KMS-11 (cell line): ENCODE results near the gene NUDT14.

ENCODE experiments used
- H2AFZ ChIP-seq: fragments of 200-600 bp; sonication (generic); 2 replicates; pipeline ENCODE4 v1.6.1; 2016; ENCODE audit warnings: antibody characterized with exemption, mixed run types, low read depth
- H3K27ac ChIP-seq: fragments of 200-600 bp; sonication (generic); 2 replicates; pipeline ENCODE4 v1.6.1; 2016; ENCODE audit warnings: mild to moderate bottlenecking, mixed run types
- H3K27me3 ChIP-seq: fragments of 200-600 bp; sonication (generic); 2 replicates; pipeline ENCODE4 v1.6.1; 2017; ENCODE audit warnings: mild to moderate bottlenecking, low read depth, mixed run types, moderate library complexity; ENCODE audit not compliant: insufficient read depth
- H3K36me3 ChIP-seq: fragments of 200-600 bp; sonication (generic); 2 replicates; pipeline ENCODE4 v1.6.1; 2017; ENCODE audit warnings: mild to moderate bottlenecking, mixed run types; ENCODE audit not compliant: insufficient read depth
- H3K4me1 ChIP-seq: fragments of 200-600 bp; sonication (generic); 2 replicates; pipeline ENCODE4 v1.6.1; 2016; ENCODE audit warnings: mild to moderate bottlenecking, low read depth, mixed run types; ENCODE audit not compliant: poor library complexity, severe bottlenecking
- H3K4me2 ChIP-seq: fragments of 200-600 bp; sonication (generic); 2 replicates; pipeline ENCODE4 v1.7.0; 2016; ENCODE audit warnings: mild to moderate bottlenecking, mixed run types
- H3K4me3 ChIP-seq: fragments of 200-600 bp; sonication (generic); IDR thresholded peaks from 2 replicates; pipeline ENCODE4 v1.6.1; 2017; ENCODE audit warnings: low read depth, low read length, mixed read lengths; ENCODE audit not compliant: insufficient read depth
- H3K79me2 ChIP-seq: fragments of 200-600 bp; sonication (generic); 2 replicates; pipeline ENCODE4 v1.6.1; 2016; ENCODE audit warnings: low read depth, mixed run types; ENCODE audit not compliant: insufficient read depth
- H3K9ac ChIP-seq: fragments of 200-600 bp; sonication (generic); 2 replicates; pipeline ENCODE4 v1.6.1; 2016; ENCODE audit warnings: mild to moderate bottlenecking, mixed run types
- H4K20me1 ChIP-seq: fragments of 200-600 bp; sonication (generic); 2 replicates; pipeline ENCODE4 v1.6.1; 2016; ENCODE audit warnings: mild to moderate bottlenecking, mixed run types; ENCODE audit not compliant: insufficient read depth
- TF ChIP-seq, protein P1 (sequence below): fragments of 200-600 bp; sonication (generic); conservative IDR thresholded peaks from 2 replicates; pipeline ENCODE4 v1.6.1; 2017; ENCODE audit warnings: low read depth, mild to moderate bottlenecking, antibody characterized with exemption, low read length, moderate library complexity, mixed read lengths

NUDT14 gene

DNA sequence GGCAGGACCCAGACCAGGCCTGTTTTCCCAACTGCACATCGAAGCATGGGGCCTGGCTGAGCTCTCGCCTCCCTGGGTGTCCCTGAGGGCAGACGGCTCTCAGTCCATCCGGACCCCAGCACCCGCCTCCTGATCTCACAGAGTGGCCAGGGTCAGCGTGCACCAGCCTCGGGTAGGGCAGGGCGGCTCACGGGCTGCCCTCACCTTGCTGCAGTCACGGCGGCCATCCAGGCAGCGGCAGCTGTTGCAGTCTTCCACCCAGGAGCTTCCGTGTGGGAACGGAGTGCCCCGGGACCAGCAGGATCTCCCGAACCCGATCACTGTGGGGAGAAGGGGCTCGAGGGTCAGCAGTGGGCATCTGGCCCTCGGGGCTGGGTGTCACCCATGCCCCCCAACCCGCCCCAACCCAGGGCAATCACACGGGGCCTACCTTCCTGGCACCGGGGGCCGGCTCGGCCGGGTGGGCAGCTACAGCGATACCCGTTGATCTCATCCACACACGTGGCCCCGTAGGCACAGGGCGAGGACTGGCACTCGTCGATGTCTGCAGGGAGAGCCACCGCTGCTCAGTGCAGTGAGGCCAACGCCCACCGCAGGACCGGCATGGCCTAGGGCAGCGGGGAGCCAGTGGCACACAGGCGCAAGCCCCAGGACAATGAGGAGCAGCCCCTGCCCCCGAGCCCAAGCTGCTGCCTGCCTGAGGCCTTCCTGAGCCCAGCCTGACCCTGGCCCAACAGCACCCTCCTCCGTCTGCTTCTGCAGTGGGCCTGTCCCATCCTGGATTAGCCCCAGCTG lies 34.7 kb downstream of the NUDT14 start:
- Histone ChIP-seq H3K4me2 (no peak overlapping the region), H3K27me3 (no peaks in the 10 kb centered on the region), H3K36me3 (no peaks in the 10 kb centered on the region), H3K27ac (no peak overlapping the region), H3K79me2 (no peaks in the 10 kb centered on the region), H3K9ac (no peak overlapping the region), H3K4me1 (no peaks in the 10 kb centered on the region), H2AFZ (no peak overlapping the region), H3K4me3 (no peak overlapping the region), H4K20me1 (no peaks in the 10 kb centered on the region)
- TF ChIP-seq, protein P1, sequence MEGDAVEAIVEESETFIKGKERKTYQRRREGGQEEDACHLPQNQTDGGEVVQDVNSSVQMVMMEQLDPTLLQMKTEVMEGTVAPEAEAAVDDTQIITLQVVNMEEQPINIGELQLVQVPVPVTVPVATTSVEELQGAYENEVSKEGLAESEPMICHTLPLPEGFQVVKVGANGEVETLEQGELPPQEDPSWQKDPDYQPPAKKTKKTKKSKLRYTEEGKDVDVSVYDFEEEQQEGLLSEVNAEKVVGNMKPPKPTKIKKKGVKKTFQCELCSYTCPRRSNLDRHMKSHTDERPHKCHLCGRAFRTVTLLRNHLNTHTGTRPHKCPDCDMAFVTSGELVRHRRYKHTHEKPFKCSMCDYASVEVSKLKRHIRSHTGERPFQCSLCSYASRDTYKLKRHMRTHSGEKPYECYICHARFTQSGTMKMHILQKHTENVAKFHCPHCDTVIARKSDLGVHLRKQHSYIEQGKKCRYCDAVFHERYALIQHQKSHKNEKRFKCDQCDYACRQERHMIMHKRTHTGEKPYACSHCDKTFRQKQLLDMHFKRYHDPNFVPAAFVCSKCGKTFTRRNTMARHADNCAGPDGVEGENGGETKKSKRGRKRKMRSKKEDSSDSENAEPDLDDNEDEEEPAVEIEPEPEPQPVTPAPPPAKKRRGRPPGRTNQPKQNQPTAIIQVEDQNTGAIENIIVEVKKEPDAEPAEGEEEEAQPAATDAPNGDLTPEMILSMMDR = no peak

DNA sequence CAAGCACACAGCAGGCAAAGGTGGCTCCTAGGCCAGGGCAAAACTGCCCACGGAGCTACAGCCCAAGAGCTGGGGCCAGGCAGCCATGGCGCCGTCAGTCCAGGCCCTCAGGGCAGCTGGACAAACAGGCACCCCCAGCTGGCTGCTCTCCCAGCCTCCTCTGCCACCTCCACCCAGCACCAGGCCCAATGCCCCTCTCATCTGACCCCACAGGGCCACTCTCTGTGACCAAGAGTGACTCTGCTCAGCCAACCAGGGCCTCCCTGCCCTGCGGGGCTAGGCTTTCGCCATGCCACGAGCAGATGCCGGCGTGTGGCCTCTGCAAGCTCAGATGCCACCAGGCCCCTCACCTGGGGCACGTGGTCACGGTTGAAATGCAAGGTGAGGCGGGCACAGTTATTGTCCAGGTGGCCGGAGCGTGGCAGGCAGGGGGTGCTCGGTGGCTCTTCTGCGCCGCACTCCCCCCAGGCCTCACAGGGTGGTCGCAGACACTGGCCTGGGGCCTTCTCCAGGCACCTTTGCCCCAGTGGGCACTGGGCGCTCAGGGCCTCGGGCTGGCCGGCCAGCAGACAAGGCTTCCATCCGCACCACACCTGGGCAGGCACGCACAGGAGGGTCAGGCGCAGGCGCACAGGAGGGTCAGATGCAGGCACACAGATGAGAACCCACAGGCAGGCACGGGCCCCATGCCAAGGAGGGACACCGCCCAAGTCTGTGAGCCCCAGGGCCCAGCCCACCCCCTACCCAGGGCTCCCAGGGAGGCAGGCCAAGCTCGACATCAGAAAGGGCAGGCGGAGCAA lies 35.5 kb downstream of the NUDT14 start:
- Histone ChIP-seq H3K4me1 (no peaks in the 10 kb centered on the region), H3K27ac (no peak overlapping the region), H3K4me3 (no peak overlapping the region), H3K4me2 (no peak overlapping the region), H3K79me2 (no peaks in the 10 kb centered on the region), H3K9ac (no peak overlapping the region), H3K36me3 (no peaks in the 10 kb centered on the region), H3K27me3 (no peaks in the 10 kb centered on the region), H2AFZ (no peak overlapping the region), H4K20me1 (no peaks in the 10 kb centered on the region)
- TF ChIP-seq, protein P1 = no peak

DNA sequence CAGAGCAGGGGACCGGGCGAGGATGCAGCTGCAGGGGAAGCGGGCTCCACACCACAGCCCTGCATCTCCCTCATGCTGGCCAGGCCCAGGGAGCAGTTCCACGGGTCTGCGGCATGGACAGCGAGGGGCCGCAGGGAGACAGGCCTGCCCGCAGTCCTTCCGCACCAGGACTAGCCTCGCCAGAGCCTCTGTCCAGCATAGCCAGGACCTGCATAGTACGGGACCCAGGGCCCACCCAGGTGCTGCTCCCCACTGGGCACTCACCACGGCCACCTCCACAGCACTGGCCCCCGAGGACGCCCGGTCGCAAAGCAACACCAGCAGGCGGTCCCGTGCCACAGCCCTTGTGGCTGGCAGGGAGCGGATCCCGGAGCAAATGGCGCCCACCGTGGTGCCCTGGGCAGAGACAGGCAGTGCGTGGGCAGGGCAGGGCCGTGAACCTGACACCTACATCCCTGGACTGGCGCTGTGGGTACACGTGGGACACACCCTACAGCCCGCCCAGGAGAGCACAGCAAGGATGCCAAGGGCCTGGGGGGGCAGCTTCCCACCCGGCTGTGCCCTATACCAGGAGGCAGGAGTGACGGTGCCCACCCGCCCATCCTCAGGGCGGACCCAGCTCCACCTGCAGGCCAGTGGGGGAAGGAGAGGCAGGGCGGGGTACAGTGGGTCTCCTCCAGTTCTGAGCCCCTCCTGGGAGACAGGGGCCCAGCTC lies 36.3 kb downstream of the NUDT14 start:
- H3K4me1 ChIP-seq = no peaks in the 10 kb centered on the region
- H3K9ac ChIP-seq = no peak overlapping the region
- H3K27me3 ChIP-seq = no peaks in the 10 kb centered on the region
- H2AFZ ChIP-seq = no peak overlapping the region
- no peak overlapping the region for H3K27ac ChIP-seq
- TF ChIP-seq, protein P1 = no peak
- H3K79me2 ChIP-seq = no peaks in the 10 kb centered on the region
- no peaks in the 10 kb centered on the region for H3K36me3 ChIP-seq
- no peak overlapping the region for H3K4me2 ChIP-seq
- H4K20me1 ChIP-seq = no peaks in the 10 kb centered on the region
- no peak overlapping the region for H3K4me3 ChIP-seq

DNA sequence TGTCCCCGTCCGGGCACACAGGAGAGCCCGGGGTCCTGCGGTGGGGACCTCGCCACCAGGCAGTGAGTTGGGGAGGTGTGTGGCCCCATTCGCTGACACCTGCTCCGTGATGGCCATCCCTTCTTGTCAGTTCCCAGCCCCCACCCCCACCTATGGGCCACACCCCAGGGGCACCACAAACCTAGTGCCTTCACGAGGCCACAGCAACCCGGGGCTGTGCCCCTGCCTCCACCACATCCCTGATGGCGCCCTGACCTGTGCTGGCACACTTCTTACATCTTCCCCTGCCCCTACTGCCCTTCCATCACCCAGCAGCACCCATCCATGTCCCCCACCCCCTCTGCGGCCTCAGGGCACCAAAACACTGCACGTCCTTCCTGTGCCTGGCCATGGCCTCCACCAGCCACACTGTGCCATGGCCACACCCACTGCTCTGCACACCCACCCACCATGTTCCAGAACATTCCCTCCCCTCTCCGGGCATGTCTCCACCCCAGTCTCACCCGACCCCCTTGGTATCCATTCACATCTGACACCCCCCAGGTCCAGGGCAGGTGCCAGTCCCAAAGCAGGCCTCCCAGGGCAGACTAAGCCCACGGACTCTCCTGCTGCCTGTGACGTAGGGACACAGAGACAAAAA lies 37.0 kb downstream of the NUDT14 start:
- no peak overlapping the region for H3K4me2 ChIP-seq
- H3K27ac ChIP-seq = no peak overlapping the region
- no peaks in the 10 kb centered on the region for H3K27me3 ChIP-seq
- no peak overlapping the region for H3K9ac ChIP-seq
- TF ChIP-seq, protein P1 = no peak
- H3K4me3 ChIP-seq = no peak overlapping the region
- H4K20me1 ChIP-seq = no peaks in the 10 kb centered on the region
- no peaks in the 10 kb centered on the region for H3K79me2 ChIP-seq
- no peak overlapping the region for H2AFZ ChIP-seq
- no peaks in the 10 kb centered on the region for H3K4me1 ChIP-seq
- no peaks in the 10 kb centered on the region for H3K36me3 ChIP-seq
